ENCODE results near the gene HUWE1. TPM values are rescaled to one million over a fixed set of nuclear protein-coding genes. Genes with fewer than 3 reads are reported as not detected.

HUWE1 gene
- polyA plus RNA-seq, 1 donor (not counting 4 experiments of a cell fraction or from before 2014, with no cell fraction given), result 53.6 TPM

GRCh38 chrX:53695946-53696549 lies 9.5 kb upstream of the HUWE1 start:
- no peaks in the 10 kb centered on the region for H3K27me3 ChIP-seq (ENCODE audit: control insufficient read depth, extremely low read depth, insufficient read depth, low read length)
- no peak for FAIRE-seq
- H3K9me1 ChIP-seq (ENCODE audit: control insufficient read depth, extremely low read depth, insufficient read depth, low read length), result no peaks in the 10 kb centered on the region
- dilution Hi-C loops (cut with MboI; ENCODE audit: extremely low pct_ligation_motif_present, low sequenced_read_pairs), result no loop called here
- H3K79me2 ChIP-seq (ENCODE audit: control insufficient read depth, insufficient read depth, low read length), result no peaks in the 10 kb centered on the region
- no peak overlapping the region for H3K9ac ChIP-seq (ENCODE audit: control insufficient read depth, extremely low read depth, insufficient read depth, low read length)
- no peaks in the 10 kb centered on the region for H3K36me3 ChIP-seq (ENCODE audit: control insufficient read depth in 2 of 2, extremely low read depth in 1 of 2, insufficient read depth in 2 of 2, low read length in 2 of 2)
- no peak overlapping the region for H2AFZ ChIP-seq (ENCODE audit: control insufficient read depth, low read length)
- TF ChIP-seq CTCF (optimal IDR thresholded peaks at IDR 0.05 in 1 of 3, IDR thresholded peaks at IDR 0.05 in 1 of 3, conservative IDR thresholded peaks at IDR 0.05 in 1 of 3; ENCODE audit: extremely low read depth in 1 of 3, insufficient read depth in 2 of 3, low read length in 3 of 3), result no peak
- TF ChIP-seq EZH2 (IDR thresholded peaks at IDR 0.05; ENCODE audit: low read length), result no peak
- H3K4me3 ChIP-seq (ENCODE audit: control insufficient read depth in 2 of 3, extremely low read depth in 1 of 3, insufficient read depth in 2 of 3, low read depth in 1 of 3, low read length in 3 of 3), result no peak overlapping the region
- no peak for DNase-seq (ENCODE audit: low read depth, low spot score)
- H3K4me2 ChIP-seq (ENCODE audit: control insufficient read depth, extremely low read depth, insufficient read depth, low read depth, low read length), result no peak overlapping the region
- H3K27ac ChIP-seq (ENCODE audit: control insufficient read depth, insufficient read depth, low read length), result no peak overlapping the region
- H3K4me1 ChIP-seq (ENCODE audit: control insufficient read depth, extremely low read depth, insufficient read depth, low read length), result peaks cover 7% of the 10 kb centered on the region
- H4K20me1 ChIP-seq (ENCODE audit: control insufficient read depth, extremely low read depth, insufficient read depth, low read length), result no peaks in the 10 kb centered on the region
- H3K9me3 ChIP-seq (ENCODE audit: control insufficient read depth, low read depth, low read length), result no peaks in the 10 kb centered on the region

GRCh38 chrX:53694642-53695041 lies 8.1 kb upstream of the HUWE1 start:
- H3K4me3 ChIP-seq (ENCODE audit: control insufficient read depth in 2 of 3, extremely low read depth in 1 of 3, insufficient read depth in 2 of 3, low read depth in 1 of 3, low read length in 3 of 3), result no peak overlapping the region
- H3K9ac ChIP-seq (ENCODE audit: control insufficient read depth, extremely low read depth, insufficient read depth, low read length), result no peak overlapping the region
- dilution Hi-C loops (cut with MboI; ENCODE audit: extremely low pct_ligation_motif_present, low sequenced_read_pairs), result no loop called here
- no peaks in the 10 kb centered on the region for H3K27me3 ChIP-seq (ENCODE audit: control insufficient read depth, extremely low read depth, insufficient read depth, low read length)
- no peak overlapping the region for H2AFZ ChIP-seq (ENCODE audit: control insufficient read depth, low read length)
- H3K36me3 ChIP-seq (ENCODE audit: control insufficient read depth in 2 of 2, extremely low read depth in 1 of 2, insufficient read depth in 2 of 2, low read length in 2 of 2), result no peaks in the 10 kb centered on the region
- no peak overlapping the region for H3K4me2 ChIP-seq (ENCODE audit: control insufficient read depth, extremely low read depth, insufficient read depth, low read depth, low read length)
- TF ChIP-seq CTCF (optimal IDR thresholded peaks at IDR 0.05 in 1 of 3, IDR thresholded peaks at IDR 0.05 in 1 of 3, conservative IDR thresholded peaks at IDR 0.05 in 1 of 3; ENCODE audit: extremely low read depth in 1 of 3, insufficient read depth in 2 of 3, low read length in 3 of 3), result no peak
- TF ChIP-seq EZH2 (IDR thresholded peaks at IDR 0.05; ENCODE audit: low read length), result no peak
- DNase-seq (ENCODE audit: low read depth, low spot score), result no peak
- no peaks in the 10 kb centered on the region for H3K79me2 ChIP-seq (ENCODE audit: control insufficient read depth, insufficient read depth, low read length)
- no peaks in the 10 kb centered on the region for H3K9me1 ChIP-seq (ENCODE audit: control insufficient read depth, extremely low read depth, insufficient read depth, low read length)
- H3K4me1 ChIP-seq (ENCODE audit: control insufficient read depth, extremely low read depth, insufficient read depth, low read length), result peaks cover 7% of the 10 kb centered on the region
- no peak for FAIRE-seq
- H3K9me3 ChIP-seq (ENCODE audit: control insufficient read depth, low read depth, low read length), result no peaks in the 10 kb centered on the region
- H3K27ac ChIP-seq (ENCODE audit: control insufficient read depth, insufficient read depth, low read length), result no peak overlapping the region
- no peaks in the 10 kb centered on the region for H4K20me1 ChIP-seq (ENCODE audit: control insufficient read depth, extremely low read depth, insufficient read depth, low read length)
